Stimulated activated naive CD8-positive, alpha-beta T cell treated with anti-CD3 and anti-CD28 coated beads, Interleukin-15, Interleukin-2, amounts not matched to agents 100 ng/mL and 50 ng/mL, for 24 hours (primary cell): Measurements from ENCODE around the gene EHMT1.
"Not testable (repeated sequence)": the region's sequence is repeated elsewhere in the genome, so short reads cannot be mapped to it uniquely, and the experiment has no call there.

Experiments used
- H3K27ac Mint-ChIP-seq: one replicate; pipeline ENCODE4 v1.8.0; 2021; ENCODE audit warnings: mild to moderate bottlenecking, mixed read lengths
- H3K27me3 Mint-ChIP-seq: one replicate; pipeline ENCODE4 v1.8.0; 2021; ENCODE audit warnings: mixed read lengths
- H3K36me3 Mint-ChIP-seq: one replicate; pipeline ENCODE4 v1.8.0; 2021; ENCODE audit warnings: low read depth, mixed read lengths
- H3K4me1 Mint-ChIP-seq: one replicate; pipeline ENCODE4 v1.8.0; 2021; ENCODE audit warnings: low read depth, mixed read lengths
- H3K4me3 Mint-ChIP-seq: one replicate; pipeline ENCODE4 v1.8.0; 2021; ENCODE audit warnings: mild to moderate bottlenecking, mixed read lengths
- H3K9me3 Mint-ChIP-seq: one replicate; pipeline ENCODE4 v1.8.0; 2021; ENCODE audit warnings: mixed read lengths

EHMT1 gene

GRCh38 chr9:137870432-137870831, 251.6 kb downstream of the EHMT1 start:
- H3K4me3 Mint-ChIP-seq, result no peak overlapping the region
- no peak overlapping the region for H3K27ac Mint-ChIP-seq
- H3K36me3 Mint-ChIP-seq, result no peaks in the 10 kb centered on the region
- peaks cover 30% of the 10 kb centered on the region for H3K27me3 Mint-ChIP-seq
- H3K4me1 Mint-ChIP-seq, result no peaks in the 10 kb centered on the region
- H3K9me3 Mint-ChIP-seq, result no peaks in the 10 kb centered on the region

DNA sequence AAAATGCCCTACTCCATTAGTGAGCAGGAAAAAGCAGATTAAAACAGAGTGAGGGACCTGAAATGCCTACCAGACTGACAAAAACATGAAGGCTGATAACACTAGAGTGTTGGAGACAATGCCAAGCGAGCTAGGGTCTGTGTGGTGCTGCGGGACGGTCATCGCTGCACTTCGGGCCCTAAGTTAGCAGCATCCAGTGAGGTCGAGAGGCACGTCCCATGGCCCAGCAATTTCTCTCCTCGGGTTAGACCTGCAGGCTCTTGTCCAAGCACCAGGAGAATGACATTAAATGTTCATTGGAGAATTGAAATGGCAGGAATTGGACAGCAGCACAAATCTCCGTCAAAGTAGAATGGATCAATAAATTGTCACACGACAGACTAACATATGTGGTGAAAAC, 253.5 kb downstream of the EHMT1 start:
- H3K27ac Mint-ChIP-seq, result no peak overlapping the region
- no peaks in the 10 kb centered on the region for H3K36me3 Mint-ChIP-seq
- H3K9me3 Mint-ChIP-seq, result no peaks in the 10 kb centered on the region
- H3K4me3 Mint-ChIP-seq, result no peak overlapping the region
- H3K4me1 Mint-ChIP-seq, result no peaks in the 10 kb centered on the region
- peaks cover 30% of the 10 kb centered on the region for H3K27me3 Mint-ChIP-seq

- no peak overlapping the region for H3K4me3 Mint-ChIP-seq
- H3K4me1 Mint-ChIP-seq, result no peaks in the 10 kb centered on the region
- H3K27ac Mint-ChIP-seq, result no peak overlapping the region
- no peaks in the 10 kb centered on the region for H3K9me3 Mint-ChIP-seq
- no peaks in the 10 kb centered on the region for H3K36me3 Mint-ChIP-seq
- H3K27me3 Mint-ChIP-seq, result peaks cover 24% of the 10 kb centered on the region
Measured at GRCh38 chr9:137873408-137873807, 254.6 kb downstream of the EHMT1 start.

GRCh38 chr9:137873858-137874362, 255.1 kb downstream of the EHMT1 start:
- no peak overlapping the region for H3K27ac Mint-ChIP-seq
- no peaks in the 10 kb centered on the region for H3K9me3 Mint-ChIP-seq
- no peaks in the 10 kb centered on the region for H3K4me1 Mint-ChIP-seq
- H3K4me3 Mint-ChIP-seq, result no peak overlapping the region
- no peaks in the 10 kb centered on the region for H3K36me3 Mint-ChIP-seq
- peaks cover 24% of the 10 kb centered on the region for H3K27me3 Mint-ChIP-seq

- Mint-ChIP-seq H3K27ac (no peak overlapping the region), H3K36me3 (no peaks in the 10 kb centered on the region), H3K4me3 (no peak overlapping the region), H3K9me3 (no peaks in the 10 kb centered on the region), H3K4me1 (no peaks in the 10 kb centered on the region), H3K27me3 (peaks cover 35% of the 10 kb centered on the region)
Measured at GRCh38 chr9:137875354-137875753, 256.5 kb downstream of the EHMT1 start.

DNA sequence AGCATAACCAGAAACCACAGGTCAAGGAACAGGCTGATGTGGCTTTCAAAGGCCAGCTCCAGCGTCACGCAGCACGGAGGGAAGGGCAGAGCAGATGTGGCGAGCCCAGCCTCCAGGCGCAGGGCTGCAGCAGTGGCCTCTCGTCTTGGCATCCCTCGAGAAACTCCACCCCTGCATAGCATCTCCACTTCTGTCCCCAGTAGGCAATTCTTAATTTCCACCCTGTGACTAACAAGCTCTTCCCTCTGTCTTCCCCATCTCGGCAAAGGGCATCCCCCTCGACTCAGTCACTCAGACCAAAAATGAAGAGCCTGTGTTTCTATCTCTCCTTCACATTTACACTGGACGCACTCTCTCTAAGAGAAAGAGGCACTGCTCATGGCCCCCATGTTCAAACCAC, 257.0 kb downstream of the EHMT1 start:
- Mint-ChIP-seq H3K4me1 (no peaks in the 10 kb centered on the region), H3K27ac (no peak overlapping the region), H3K4me3 (no peak overlapping the region), H3K36me3 (no peaks in the 10 kb centered on the region), H3K27me3 (peaks cover 35% of the 10 kb centered on the region), H3K9me3 (no peaks in the 10 kb centered on the region)

DNA sequence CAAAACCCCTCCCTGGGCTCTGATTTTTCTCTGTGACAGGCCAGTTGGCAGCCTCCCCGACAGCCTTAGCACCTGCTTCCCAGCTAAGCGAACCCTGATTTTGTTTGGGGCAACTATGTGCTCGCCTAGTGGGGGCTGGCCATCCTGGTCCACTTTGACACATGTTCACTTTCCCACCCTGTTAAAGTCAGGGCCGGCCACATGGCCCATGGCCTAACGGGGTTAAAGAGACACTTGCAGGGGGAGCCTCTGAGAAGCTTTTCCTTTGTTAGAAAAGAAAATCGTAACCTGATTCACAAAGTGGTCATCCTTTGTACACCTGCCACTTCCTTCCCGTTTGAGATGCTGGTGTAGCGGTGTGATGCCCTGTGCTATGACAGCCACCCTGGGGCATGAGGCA, 257.5 kb downstream of the EHMT1 start:
- H3K9me3 Mint-ChIP-seq, result no peaks in the 10 kb centered on the region
- no peaks in the 10 kb centered on the region for H3K36me3 Mint-ChIP-seq
- peaks cover 35% of the 10 kb centered on the region for H3K27me3 Mint-ChIP-seq
- no peak overlapping the region for H3K27ac Mint-ChIP-seq
- no peaks in the 10 kb centered on the region for H3K4me1 Mint-ChIP-seq
- H3K4me3 Mint-ChIP-seq, result no peak overlapping the region

- no peaks in the 10 kb centered on the region for H3K9me3 Mint-ChIP-seq
- no peak overlapping the region for H3K4me3 Mint-ChIP-seq
- H3K27ac Mint-ChIP-seq, result no peak overlapping the region
- H3K27me3 Mint-ChIP-seq, result peaks cover 33% of the 10 kb centered on the region
- no peaks in the 10 kb centered on the region for H3K36me3 Mint-ChIP-seq
- H3K4me1 Mint-ChIP-seq, result no peaks in the 10 kb centered on the region
Measured at GRCh38 chr9:137876781-137877386, 258.1 kb downstream of the EHMT1 start.

- not testable (repeated sequence) for H3K36me3 Mint-ChIP-seq, H3K9me3 Mint-ChIP-seq, H3K27ac Mint-ChIP-seq, H3K4me3 Mint-ChIP-seq, H3K4me1 Mint-ChIP-seq
- peaks cover 30% of the 10 kb centered on the region for H3K27me3 Mint-ChIP-seq
Measured at GRCh38 chr9:137877506-137878122, 258.8 kb downstream of the EHMT1 start, which contains the start of gene CACNA1B. Gene CACNA1B, plus strand, starts transcription at chr9:137877782. Its CDS starts 152 bp downstream, at chr9:137877934.

DNA sequence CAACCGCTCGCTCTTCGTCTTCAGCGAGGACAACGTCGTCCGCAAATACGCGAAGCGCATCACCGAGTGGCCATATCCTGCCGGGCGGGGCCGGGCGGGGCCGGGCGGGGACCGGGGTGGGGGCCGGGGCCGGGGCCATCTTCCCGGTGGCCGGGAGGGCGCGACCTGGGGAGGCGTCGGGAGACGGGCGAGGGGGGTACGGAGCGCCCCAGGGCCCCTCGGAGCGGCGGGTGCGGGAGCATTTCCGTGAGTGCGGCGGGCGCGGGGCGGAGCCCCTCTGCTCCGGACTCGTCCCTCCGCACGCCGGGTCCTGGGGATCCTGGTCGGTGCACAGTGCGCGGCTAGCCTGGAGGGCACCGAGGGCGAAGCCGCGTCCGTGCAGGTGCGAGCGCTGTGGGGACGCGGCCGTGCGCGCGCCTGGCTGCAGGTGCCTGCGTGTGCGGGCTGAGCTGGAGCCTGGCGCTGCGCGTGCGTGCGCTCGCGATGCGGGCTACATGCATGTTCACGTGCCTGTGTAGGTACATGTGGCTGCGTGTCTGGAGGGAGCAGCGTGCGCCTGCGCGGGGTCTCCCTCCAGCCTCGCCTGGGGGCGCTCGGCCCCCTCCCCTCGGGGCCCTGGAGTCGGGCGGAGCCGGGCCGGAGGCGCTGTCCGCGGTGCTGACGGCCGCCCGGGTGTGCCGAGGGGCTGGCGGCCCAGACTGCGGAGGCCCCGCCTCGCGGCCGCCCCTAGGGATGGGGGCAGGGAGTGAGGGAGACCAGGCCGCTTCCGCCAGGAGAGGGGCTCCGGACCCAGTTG, 259.5 kb downstream of the EHMT1 start:
- peaks cover 30% of the 10 kb centered on the region for H3K27me3 Mint-ChIP-seq
- H3K36me3 Mint-ChIP-seq, result no peaks in the 10 kb centered on the region
- no peak overlapping the region for H3K27ac Mint-ChIP-seq
- H3K9me3 Mint-ChIP-seq, result no peaks in the 10 kb centered on the region
- H3K4me3 Mint-ChIP-seq, result no peak overlapping the region
- no peaks in the 10 kb centered on the region for H3K4me1 Mint-ChIP-seq

DNA sequence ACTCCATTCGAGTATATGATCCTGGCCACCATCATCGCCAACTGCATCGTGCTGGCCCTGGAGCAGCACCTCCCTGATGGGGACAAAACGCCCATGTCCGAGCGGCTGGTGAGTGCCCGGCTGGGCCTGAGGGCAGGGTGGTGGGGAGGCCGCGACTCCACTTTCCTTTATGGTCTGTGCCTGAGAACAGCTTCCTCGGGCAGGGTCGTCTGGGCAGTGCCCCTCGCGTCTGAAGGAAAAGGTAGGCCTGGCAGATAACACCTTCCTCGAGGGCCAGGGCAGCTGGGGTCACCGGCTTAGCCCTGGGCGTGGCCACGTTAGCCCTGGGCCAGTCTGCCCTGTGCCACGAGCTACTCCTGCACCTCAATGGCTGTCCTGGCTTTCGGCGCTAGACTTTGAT, 260.2 kb downstream of the EHMT1 start:
- Mint-ChIP-seq H3K4me1 (no peaks in the 10 kb centered on the region), H3K27me3 (peaks cover 27% of the 10 kb centered on the region), H3K9me3 (no peaks in the 10 kb centered on the region), H3K4me3 (no peak overlapping the region), H3K36me3 (no peaks in the 10 kb centered on the region), H3K27ac (no peak overlapping the region)

GRCh38 chr9:137879566-137880150, 260.9 kb downstream of the EHMT1 start:
- Mint-ChIP-seq H3K27ac (no peak overlapping the region), H3K4me1 (no peaks in the 10 kb centered on the region), H3K4me3 (no peak overlapping the region), H3K9me3 (no peaks in the 10 kb centered on the region), H3K36me3 (no peaks in the 10 kb centered on the region), H3K27me3 (peaks cover 26% of the 10 kb centered on the region)

GRCh38 chr9:137880160-137880975, 261.6 kb downstream of the EHMT1 start:
- Mint-ChIP-seq H3K4me3 (no peak overlapping the region), H3K27ac (no peak overlapping the region), H3K9me3 (no peaks in the 10 kb centered on the region), H3K27me3 (peaks cover 22% of the 10 kb centered on the region), H3K4me1 (no peaks in the 10 kb centered on the region), H3K36me3 (no peaks in the 10 kb centered on the region)

GRCh38 chr9:137880976-137881530, 262.2 kb downstream of the EHMT1 start:
- Mint-ChIP-seq H3K27ac (no peak overlapping the region), H3K36me3 (no peaks in the 10 kb centered on the region), H3K4me3 (no peak overlapping the region), H3K9me3 (no peaks in the 10 kb centered on the region), H3K27me3 (peaks cover 18% of the 10 kb centered on the region), H3K4me1 (no peaks in the 10 kb centered on the region)
